IPS-20b (cell line): Measurements from ENCODE around the gene MDM1.

Source experiments
- H3K27ac ChIP-seq: one replicate; pipeline ENCODE4 v1.5.1; 2013; ENCODE audit warnings: low read length
- H3K27me3 ChIP-seq: 2 replicates; pipeline ENCODE4 v1.6.1; 2013; ENCODE audit warnings: mild to moderate bottlenecking, low read length, inconsistent platforms; ENCODE audit not compliant: insufficient read depth
- H3K36me3 ChIP-seq: 2 replicates; pipeline ENCODE4 v1.6.1; 2013; ENCODE audit warnings: low read depth, mild to moderate bottlenecking, inconsistent platforms, low read length, moderate library complexity; ENCODE audit not compliant: insufficient read depth
- H3K4me1 ChIP-seq: 2 replicates; pipeline ENCODE4 v1.6.1; 2013; ENCODE audit warnings: mild to moderate bottlenecking, control low read depth, inconsistent platforms, low read length, moderate library complexity; ENCODE audit not compliant: insufficient read depth
- H3K4me3 ChIP-seq: 2 replicates; pipeline ENCODE4 v1.5.1; 2013; ENCODE audit warnings: mild to moderate bottlenecking, low read length, inconsistent platforms
- H3K9ac ChIP-seq: 2 replicates; pipeline ENCODE4 v1.6.1; 2013; ENCODE audit warnings: low read depth, mild to moderate bottlenecking, inconsistent platforms, low read length, moderate library complexity
- H3K9me3 ChIP-seq: 2 replicates; pipeline ENCODE4 v1.6.1; 2013; ENCODE audit warnings: mild to moderate bottlenecking, low read depth, low read length, inconsistent platforms; ENCODE audit not compliant: insufficient read depth

Gene MDM1

DNA sequence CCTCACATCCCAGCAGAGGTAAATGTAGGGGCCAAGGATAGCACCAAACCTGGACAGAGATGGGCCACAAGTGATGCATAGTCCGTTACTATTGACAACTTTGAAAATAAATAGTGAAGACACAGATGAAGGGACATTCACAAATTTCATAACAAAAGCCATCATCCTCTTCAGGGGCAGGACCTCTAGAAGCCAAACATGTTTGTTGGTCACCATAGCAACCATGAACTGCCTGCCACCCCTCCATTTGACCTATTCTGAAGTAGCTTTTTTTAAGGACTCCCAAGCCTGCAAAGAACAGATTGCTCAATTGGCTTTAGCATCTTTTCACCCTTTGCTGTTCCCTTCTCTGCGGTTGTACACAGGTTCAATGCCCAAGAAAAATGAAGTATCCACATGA is 35.7 kb upstream of the MDM1 start:
- Histone ChIP-seq H3K27ac (no peak overlapping the region), H3K27me3 (no peaks in the 10 kb centered on the region), H3K9me3 (no peaks in the 10 kb centered on the region), H3K4me1 (no peaks in the 10 kb centered on the region; the same call in 1 of the 2 replicates), H3K36me3 (no peaks in the 10 kb centered on the region), H3K4me3 (no peak overlapping the region), H3K9ac (no peak overlapping the region)

DNA sequence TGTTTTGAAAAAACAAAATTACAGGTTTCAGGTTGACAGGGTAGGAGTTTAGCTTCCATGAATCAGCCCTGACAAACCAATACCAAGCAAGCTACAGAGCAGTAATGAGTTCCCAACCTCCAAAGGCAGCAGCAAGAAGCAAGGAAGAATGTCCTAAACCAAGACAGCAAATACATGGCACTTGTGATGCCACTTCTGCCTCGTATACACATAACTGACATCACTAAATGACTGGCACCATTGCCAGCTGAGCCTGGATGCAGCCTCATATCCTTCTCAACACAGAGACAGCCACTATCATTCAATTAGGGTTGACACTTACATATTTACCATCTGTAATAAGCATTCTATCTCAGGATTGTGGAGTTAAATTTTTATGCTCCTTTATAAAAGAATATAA is 35.0 kb upstream of the MDM1 start:
- H3K4me3 ChIP-seq, result no peak overlapping the region
- no peaks in the 10 kb centered on the region for H3K36me3 ChIP-seq
- H3K9me3 ChIP-seq, result no peaks in the 10 kb centered on the region
- no peaks in the 10 kb centered on the region; the same call in 1 of the 2 replicates for H3K4me1 ChIP-seq
- no peak overlapping the region for H3K9ac ChIP-seq
- no peaks in the 10 kb centered on the region for H3K27me3 ChIP-seq
- H3K27ac ChIP-seq, result no peak overlapping the region

DNA sequence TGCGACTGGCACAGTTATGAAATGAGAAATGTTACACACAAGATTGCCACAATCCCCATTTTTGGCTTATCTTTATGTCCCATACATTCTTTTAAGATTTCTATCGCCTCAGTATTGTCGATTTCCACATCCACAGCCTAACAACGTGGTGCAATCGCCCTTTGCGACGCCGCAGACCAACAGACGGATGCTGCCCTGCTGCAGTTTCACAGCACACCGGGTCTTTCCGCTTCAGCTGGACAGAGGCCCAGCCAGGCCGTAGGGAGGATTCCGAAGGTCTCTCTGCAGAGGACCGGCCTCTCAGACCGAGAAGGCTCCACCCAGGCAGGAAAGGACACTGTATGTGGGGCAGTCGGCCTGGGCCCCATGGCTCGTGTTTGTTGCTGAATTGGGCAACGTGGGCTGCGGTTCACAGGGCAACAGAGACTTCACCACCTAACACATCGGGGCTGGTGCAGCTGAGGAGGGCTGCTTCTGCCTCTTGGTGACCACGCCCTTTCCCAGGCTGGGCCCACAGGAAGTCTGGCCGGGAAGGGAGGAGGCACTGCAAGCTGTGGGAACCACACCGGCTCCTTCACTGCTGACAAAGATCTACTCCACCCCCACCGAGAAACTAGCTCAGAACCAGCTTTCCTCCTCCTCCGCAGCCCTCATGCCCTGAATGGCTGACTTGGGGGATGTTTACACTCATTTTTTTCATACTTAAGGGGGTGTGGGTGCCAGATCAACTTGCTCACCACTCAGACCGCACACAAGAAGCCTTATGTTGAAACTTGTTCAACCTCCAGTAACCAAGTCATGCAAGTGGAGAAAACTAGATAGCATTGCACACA is 32.9 kb upstream of the MDM1 start:
- H3K9ac ChIP-seq, result peak overlapping the region; percentile 35; the same call in 1 of the 2 replicates
- no peak overlapping the region for H3K27ac ChIP-seq
- no peaks in the 10 kb centered on the region for H3K9me3 ChIP-seq
- no peaks in the 10 kb centered on the region; the same call in 1 of the 2 replicates for H3K4me1 ChIP-seq
- no peaks in the 10 kb centered on the region for H3K27me3 ChIP-seq
- H3K36me3 ChIP-seq, result no peaks in the 10 kb centered on the region
- peak overlapping the region; percentile 46; the same call in 1 of the 2 replicates for H3K4me3 ChIP-seq

DNA sequence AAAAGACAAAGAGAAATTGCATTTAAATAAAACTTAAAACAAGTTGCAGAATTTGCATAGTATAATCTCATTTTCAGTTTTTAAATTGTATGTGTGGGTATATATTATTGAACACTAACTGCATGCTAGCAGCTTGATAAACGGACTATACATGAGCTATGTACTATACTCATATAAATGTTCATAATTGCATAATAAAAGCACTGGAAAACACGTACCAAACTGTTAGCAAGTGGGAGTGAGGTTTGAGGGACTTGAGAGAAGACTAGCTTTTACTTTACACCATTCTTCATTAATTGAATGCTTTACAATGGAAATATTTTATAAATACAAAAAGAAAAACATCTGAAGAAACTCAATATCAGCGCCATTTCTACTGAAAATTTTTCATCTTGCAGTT is 32.2 kb upstream of the MDM1 start:
- H3K27me3 ChIP-seq, result no peaks in the 10 kb centered on the region
- no peak overlapping the region for H3K27ac ChIP-seq
- no peaks in the 10 kb centered on the region; the same call in 1 of the 2 replicates for H3K4me1 ChIP-seq
- H3K9ac ChIP-seq, result no peak overlapping the region
- H3K9me3 ChIP-seq, result no peaks in the 10 kb centered on the region
- no peak overlapping the region for H3K4me3 ChIP-seq
- H3K36me3 ChIP-seq, result no peaks in the 10 kb centered on the region

DNA sequence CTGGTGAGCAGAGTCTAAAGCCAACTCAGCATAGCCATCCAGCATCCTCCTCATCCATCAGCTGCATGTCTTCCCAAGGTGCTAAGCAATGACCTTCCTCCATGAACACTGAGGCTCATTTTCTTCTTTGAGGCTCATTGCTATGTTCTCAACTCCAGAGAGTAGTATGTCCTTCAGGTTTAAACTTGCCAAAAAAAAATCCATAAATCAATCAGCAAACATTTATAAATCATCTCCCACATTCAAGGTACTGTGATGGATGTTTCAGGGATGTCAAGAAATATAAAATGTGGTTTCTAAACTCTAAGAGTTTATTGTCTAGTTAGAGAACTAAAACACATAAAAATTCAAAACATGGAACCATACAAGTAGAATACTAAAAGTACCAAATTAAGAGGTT is 29.8 kb upstream of the MDM1 start:
- peaks cover 2% of the 10 kb centered on the region; the same call in 1 of the 2 replicates for H3K4me1 ChIP-seq
- no peaks in the 10 kb centered on the region for H3K9me3 ChIP-seq
- no peak overlapping the region for H3K9ac ChIP-seq
- no peaks in the 10 kb centered on the region for H3K27me3 ChIP-seq
- no peaks in the 10 kb centered on the region for H3K36me3 ChIP-seq
- no peak overlapping the region for H3K4me3 ChIP-seq
- H3K27ac ChIP-seq, result no peak overlapping the region

DNA sequence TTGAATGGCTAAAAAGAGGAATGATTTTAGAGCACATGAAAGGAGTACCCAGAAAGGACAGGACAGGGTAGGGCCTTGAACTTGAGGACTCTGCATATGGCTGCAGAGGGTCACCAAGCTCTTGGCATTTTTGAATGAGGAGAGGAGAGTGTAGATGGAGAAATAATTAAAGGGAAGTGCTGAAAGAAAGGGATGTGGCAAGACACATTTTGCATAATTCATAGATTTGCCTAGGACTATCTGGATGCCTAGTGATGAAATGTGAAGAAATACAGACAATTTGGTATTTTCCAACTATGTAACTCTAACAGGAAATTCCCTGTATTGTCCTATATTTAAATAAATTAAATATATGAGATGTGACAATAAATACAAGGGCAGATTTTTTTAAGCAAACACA is 27.5 kb upstream of the MDM1 start:
- Histone ChIP-seq H3K9me3 (no peaks in the 10 kb centered on the region), H3K27me3 (no peaks in the 10 kb centered on the region), H3K36me3 (no peaks in the 10 kb centered on the region), H3K27ac (no peak overlapping the region), H3K4me3 (no peak overlapping the region), H3K4me1 (0 out of 2 replicates have a peak, but pooled peaks cover 2% of the 10 kb centered on the region), H3K9ac (no peak overlapping the region)

DNA sequence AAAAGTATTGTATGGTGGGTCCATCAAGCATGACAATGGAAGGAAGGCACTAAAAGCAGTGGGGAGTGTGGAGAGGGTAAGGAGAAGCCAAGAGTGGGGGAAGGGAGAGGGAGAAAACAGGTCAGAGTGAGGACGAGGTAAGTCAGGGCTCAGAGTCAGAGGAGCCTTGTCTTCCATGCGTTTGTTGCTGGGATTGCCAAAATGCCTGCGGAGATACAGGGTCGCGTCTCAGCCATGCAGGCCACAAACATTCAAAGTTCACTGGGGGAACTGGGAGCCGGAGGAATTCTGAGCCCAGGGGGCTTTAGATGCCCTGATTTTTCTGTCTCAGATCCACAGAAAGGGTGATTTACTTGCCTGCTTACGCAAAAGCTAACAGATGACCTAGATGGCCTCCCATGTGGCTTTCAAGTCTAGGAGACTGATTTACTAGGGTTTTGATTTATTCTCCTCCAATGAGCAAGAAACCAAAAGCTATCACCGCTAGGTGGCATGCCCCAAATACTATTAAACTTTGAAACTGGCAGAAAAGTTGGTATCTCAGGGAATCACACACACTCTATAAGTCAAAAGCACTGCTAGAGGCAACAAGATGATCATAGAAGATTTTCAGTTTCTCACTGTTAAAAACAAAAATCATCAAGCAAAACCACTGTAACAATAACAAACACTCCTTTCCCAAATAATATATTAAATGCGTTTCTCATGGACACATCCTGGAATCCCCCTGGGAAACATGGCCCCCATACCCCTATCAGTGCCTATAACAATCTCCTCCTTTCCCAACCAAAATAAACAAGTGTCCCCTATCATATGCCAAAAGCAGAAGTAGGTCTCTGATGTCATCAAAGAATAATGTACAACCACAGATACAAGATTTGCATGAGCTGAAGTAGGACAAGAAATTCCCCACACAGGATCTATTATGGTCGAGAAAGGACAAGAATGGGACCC is 26.6 kb upstream of the MDM1 start:
- Histone ChIP-seq H3K9ac (peak overlapping the region; percentile 73), H3K27me3 (no peaks in the 10 kb centered on the region), H3K27ac (no peak overlapping the region), H3K9me3 (no peaks in the 10 kb centered on the region), H3K4me1 (0 out of 2 replicates have a peak, but pooled peaks cover 2% of the 10 kb centered on the region), H3K36me3 (no peaks in the 10 kb centered on the region), H3K4me3 (peak overlapping the region; percentile 58)

DNA sequence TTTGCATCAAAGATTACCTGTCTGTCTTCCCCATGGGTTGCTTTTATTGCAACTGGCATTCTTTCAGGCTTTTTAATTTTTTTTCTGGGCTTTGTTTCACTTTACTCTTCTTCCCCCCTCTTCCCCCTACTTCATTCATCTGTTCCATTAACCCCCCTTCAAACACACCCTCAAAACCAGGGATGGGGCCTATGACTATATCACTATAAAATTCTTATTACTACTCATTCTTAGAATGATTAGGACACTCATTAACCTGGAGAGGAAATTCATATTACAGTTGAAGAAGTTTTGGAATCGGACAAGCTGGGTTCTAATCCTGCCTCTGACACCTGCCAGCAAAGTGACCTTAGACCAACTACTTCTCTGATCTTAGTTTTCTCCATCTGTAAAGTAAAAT is 24.8 kb upstream of the MDM1 start:
- H3K4me1 ChIP-seq, result 0 out of 2 replicates have a peak, but pooled peaks cover 2% of the 10 kb centered on the region
- no peak overlapping the region for H3K9ac ChIP-seq
- H3K27ac ChIP-seq, result no peak overlapping the region

DNA sequence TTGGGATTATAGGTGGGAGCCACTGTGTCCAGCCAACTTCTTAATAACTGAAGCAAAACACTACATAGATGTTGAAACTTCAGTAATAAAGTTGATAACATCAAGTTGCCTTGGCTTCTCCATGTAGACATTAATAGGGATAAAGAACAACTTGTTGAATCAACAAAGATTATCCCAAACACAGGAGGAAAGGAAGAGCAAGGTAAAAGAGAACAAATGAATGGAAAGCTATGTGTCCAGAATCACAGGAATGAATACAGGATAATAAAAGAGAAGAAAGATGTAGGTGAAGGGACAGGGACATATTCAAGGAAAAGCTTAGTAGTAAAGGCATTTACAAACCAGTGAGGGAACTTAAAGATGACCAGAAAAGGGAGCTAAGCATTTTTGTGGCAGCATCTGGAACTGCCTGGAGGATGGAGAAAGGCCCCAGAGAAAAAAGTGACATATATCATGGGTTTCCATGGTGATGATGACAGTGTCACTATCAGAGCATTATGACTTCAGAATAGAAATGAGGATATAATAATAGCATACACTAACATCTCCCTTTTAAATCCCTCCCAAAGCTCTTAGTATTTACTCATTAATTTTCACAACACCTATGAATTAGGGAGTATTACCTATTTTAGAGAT is 24.0 kb upstream of the MDM1 start:
- Histone ChIP-seq H3K9ac (no peak overlapping the region), H3K9me3 (no peaks in the 10 kb centered on the region), H3K4me3 (no peak overlapping the region), H3K36me3 (no peaks in the 10 kb centered on the region), H3K27me3 (no peaks in the 10 kb centered on the region), H3K4me1 (0 out of 2 replicates have a peak, but pooled peaks cover 2% of the 10 kb centered on the region), H3K27ac (no peak overlapping the region)

More for the DNA sequence above, 24.8 kb upstream of the MDM1 start:
- no peaks in the 10 kb centered on the region for H3K36me3 ChIP-seq
- H3K9me3 ChIP-seq, result no peaks in the 10 kb centered on the region
- H3K27me3 ChIP-seq, result no peaks in the 10 kb centered on the region
- H3K4me3 ChIP-seq, result no peak overlapping the region

DNA sequence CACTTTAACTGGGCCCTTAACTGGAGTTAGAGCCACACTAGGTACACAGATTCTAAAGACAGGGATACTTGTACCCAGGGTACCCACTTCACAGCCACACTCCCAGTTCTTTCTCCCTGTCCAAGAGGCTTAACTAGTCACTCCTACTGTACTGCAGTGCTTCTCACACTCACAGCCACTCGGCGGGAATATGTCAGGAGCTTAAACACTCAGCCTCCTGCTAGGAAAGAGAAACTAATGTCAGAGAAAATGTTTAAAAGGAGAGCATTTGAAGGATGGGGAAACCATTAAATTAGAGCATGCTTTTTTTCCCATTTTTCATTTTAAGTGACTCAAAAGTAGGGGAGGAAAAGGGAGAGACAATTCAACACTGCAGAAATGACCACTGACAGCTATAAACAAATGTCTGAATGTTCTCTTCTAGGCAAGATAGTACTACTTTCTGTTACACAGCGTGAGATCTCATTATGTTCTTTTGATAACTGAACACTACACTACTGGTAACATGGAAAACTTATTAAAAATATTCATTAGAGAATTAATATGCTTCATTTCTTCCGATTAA is 22.9 kb upstream of the MDM1 start:
- Histone ChIP-seq H3K4me1 (0 out of 2 replicates have a peak, but pooled peaks cover 2% of the 10 kb centered on the region), H3K36me3 (no peaks in the 10 kb centered on the region), H3K9me3 (no peaks in the 10 kb centered on the region), H3K9ac (no peak overlapping the region), H3K4me3 (no peak overlapping the region), H3K27me3 (no peaks in the 10 kb centered on the region), H3K27ac (no peak overlapping the region)

DNA sequence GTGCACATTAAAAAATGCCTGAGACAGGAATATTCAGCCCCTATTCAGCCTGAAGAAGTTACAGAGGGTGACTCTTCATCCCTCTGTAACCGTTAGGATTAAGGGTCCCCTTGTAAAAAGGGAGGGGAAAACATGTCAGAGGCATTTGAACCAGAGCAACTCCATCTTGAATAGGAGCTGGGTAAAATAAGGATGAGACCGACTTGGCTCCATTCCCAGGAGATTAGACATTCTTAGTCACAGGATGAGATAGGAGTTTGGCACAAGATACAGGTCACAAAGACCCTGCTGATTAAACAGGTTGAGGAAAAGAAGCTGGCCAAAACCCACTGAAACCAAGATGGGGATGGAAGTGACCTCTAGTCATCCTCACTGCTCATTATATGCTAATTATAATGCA is 19.9 kb upstream of the MDM1 start:
- Histone ChIP-seq H3K4me1 (no peaks in the 10 kb centered on the region), H3K9ac (no peak overlapping the region), H3K9me3 (no peaks in the 10 kb centered on the region), H3K4me3 (no peak overlapping the region), H3K27ac (no peak overlapping the region), H3K27me3 (no peaks in the 10 kb centered on the region), H3K36me3 (no peaks in the 10 kb centered on the region)
